HepG2 (cell line): ENCODE results near the gene EGFL8. TPM values are rescaled to one million over a fixed set of nuclear protein-coding genes. Genes with fewer than 3 reads are reported as not detected.
A peak's percentile ranks its signal among the peaks of the same experiment; 100 is the strongest.

Source experiments
- FOXP4 ChIP-seq: sonication (generic); formaldehyde crosslinking; IDR thresholded peaks from 2 replicates; pipeline ENCODE4 v1.4.0; 2020; ENCODE audit warnings: missing genetic modification reagents
- GTF3A ChIP-seq: sonication (generic); formaldehyde crosslinking; conservative IDR thresholded peaks from 2 replicates; pipeline ENCODE4 v1.4.0; 2020; ENCODE audit warnings: mild to moderate bottlenecking, missing genetic modification reagents
- GZF1 ChIP-seq: sonication (generic); formaldehyde crosslinking; IDR thresholded peaks from 2 replicates; pipeline ENCODE4 v1.5.1; 2020; ENCODE audit warnings: mild to moderate bottlenecking, missing genetic modification reagents
- HNF4A ChIP-seq: sonication (generic); formaldehyde crosslinking; IDR thresholded peaks from 2 replicates; pipeline ENCODE4 v1.4.0; 2020; ENCODE audit warnings: missing genetic modification reagents
- HOXA5 ChIP-seq: sonication (generic); formaldehyde crosslinking; IDR thresholded peaks from 2 replicates; pipeline ENCODE4 v1.4.0; 2020; ENCODE audit warnings: missing genetic modification reagents
- JUNB ChIP-seq: sonication (generic); formaldehyde crosslinking; IDR thresholded peaks from 2 replicates; pipeline ENCODE4 v1.8.0; 2022; ENCODE audit warnings: missing genetic modification reagents, mild to moderate bottlenecking, borderline replicate concordance
- MED1 ChIP-seq: sonication (generic); formaldehyde crosslinking; IDR thresholded peaks from 2 replicates; pipeline ENCODE4 v1.4.0; 2020; ENCODE audit warnings: missing genetic modification reagents
- NPAS2 ChIP-seq: sonication (generic); formaldehyde crosslinking; IDR thresholded peaks from 2 replicates; pipeline ENCODE4 v1.8.0; 2022; ENCODE audit warnings: mild to moderate bottlenecking, missing genetic modification reagents, borderline replicate concordance
- PCBP2 ChIP-seq: fragments of 200-400 bp; formaldehyde crosslinking; optimal IDR thresholded peaks from 2 replicates; pipeline ENCODE3; 2018; ENCODE audit warnings: low read length, low read depth; ENCODE audit not compliant: poor library complexity, severe bottlenecking
- PITX1 ChIP-seq: sonication (generic); formaldehyde crosslinking; IDR thresholded peaks from 2 replicates; pipeline ENCODE4 v1.5.1; 2020; ENCODE audit warnings: mild to moderate bottlenecking, missing genetic modification reagents
- POLR2AphosphoS5 ChIP-seq: IDR thresholded peaks from 2 replicates; pipeline ENCODE4 v1.6.1; 2012; ENCODE audit warnings: low read depth, low read length
- RXRA ChIP-seq: sonication (generic); formaldehyde crosslinking; IDR thresholded peaks from 2 replicates; pipeline ENCODE4 v1.5.1; 2020; ENCODE audit warnings: missing genetic modification reagents
- SNAPC2 ChIP-seq: sonication (generic); formaldehyde crosslinking; IDR thresholded peaks from 2 replicates; pipeline ENCODE4 v1.8.1; 2022; ENCODE audit warnings: mild to moderate bottlenecking, missing genetic modification reagents
- SOX6 ChIP-seq, 2 experiments: fragments of 450-650 bp in 1 of 2; sonication (generic) in 1 of 2; formaldehyde crosslinking in 1 of 2; IDR thresholded peaks; 2 replicates each; pipeline versions ENCODE4 v1.4.0 to v1.6.1; 2017 to 2020; ENCODE audit warnings: antibody characterized with exemption in 1 of 2, mild to moderate bottlenecking in 1 of 2, missing genetic modification reagents in 1 of 2
- TAF15 ChIP-seq: fragments of 200-400 bp; formaldehyde crosslinking; IDR thresholded peaks from one replicate; pipeline ENCODE4 v1.6.1; 2018; ENCODE audit warnings: mild to moderate bottlenecking, low read depth, low read length; ENCODE audit not compliant: poor library complexity, severe bottlenecking
- THYN1 ChIP-seq: sonication (generic); formaldehyde crosslinking; IDR thresholded peaks from 2 replicates; pipeline ENCODE4 v1.8.1; 2023; ENCODE audit warnings: low read depth, mild to moderate bottlenecking, moderate library complexity, missing genetic modification reagents, borderline replicate concordance
- ZBTB43 ChIP-seq: sonication (generic); formaldehyde crosslinking; conservative IDR thresholded peaks from 2 replicates; pipeline ENCODE4 v1.4.0; 2020; ENCODE audit warnings: missing genetic modification reagents
- ZFP36L1 ChIP-seq: sonication (generic); formaldehyde crosslinking; IDR thresholded peaks from 2 replicates; pipeline ENCODE4 v1.8.0; 2022; ENCODE audit warnings: mild to moderate bottlenecking, missing genetic modification reagents, moderate library complexity
- ZNF331 ChIP-seq: sonication (generic); formaldehyde crosslinking; IDR thresholded peaks from 2 replicates; pipeline ENCODE4 v1.4.0; 2020; ENCODE audit warnings: missing genetic modification reagents
- ZNF33B ChIP-seq: sonication (generic); formaldehyde crosslinking; IDR thresholded peaks from 2 replicates; pipeline ENCODE4 v1.5.1; 2020; ENCODE audit warnings: mild to moderate bottlenecking, missing genetic modification reagents
- ZNF597 ChIP-seq: sonication (generic); formaldehyde crosslinking; IDR thresholded peaks from 2 replicates; pipeline ENCODE4 v1.5.0; 2020; ENCODE audit warnings: missing genetic modification reagents
- ZNF713 ChIP-seq: sonication (generic); formaldehyde crosslinking; IDR thresholded peaks from 2 replicates; pipeline ENCODE4 v1.4.0; 2020; ENCODE audit warnings: mild to moderate bottlenecking, missing genetic modification reagents
- ZNF780A ChIP-seq: sonication (generic); formaldehyde crosslinking; IDR thresholded peaks from 2 replicates; pipeline ENCODE4 v1.8.0; 2022; ENCODE audit warnings: mild to moderate bottlenecking, missing genetic modification reagents, moderate library complexity
- polyA plus RNA-seq, 8 experiments: library from polyadenylated mRNA; depleted of rRNA in 3 of 8; stranded (reverse) in 7 of 8; unstranded in 1 of 8; fragments of >200 nt; fragmentation: Illumina TruSeq in 4 of 8; extraction: Trizol in 4 of 8; gene quantifications; 2 replicates each; pipeline versions ENCODE4 v1.2.1 to v1.2.3, GENCODE V29; 2011 to 2016; ENCODE audit warnings: low read depth in 4 of 8, missing spikeins in 1 of 8, mixed read lengths in 1 of 8; ENCODE audit not compliant: insufficient read depth in 1 of 8
- total RNA-seq, 5 experiments: library from RNA; depleted of rRNA; stranded (reverse); fragments of >200 nt; fragmentation: Illumina TruSeq; extraction: Trizol; gene quantifications; 2 replicates each; pipeline ENCODE4 v1.2.3, GENCODE V29; 2016; ENCODE audit warnings: low read depth in 1 of 5

Gene EGFL8
- total and polyA plus RNA-seq, 2 of the 13 experiments (the other 11 are each of a cell fraction or from before 2014, with no cell fraction given): 10.0 to 11.5 TPM

- no peak; the same call in 1 of the 2 replicates for TF ChIP-seq ZNF780A
- peak; percentile 61 for TF ChIP-seq POLR2AphosphoS5
- no peak for TF ChIP-seq JUNB (CRISPR knock-in tag)
- TF ChIP-seq SNAPC2: peak; percentile 71
- peak; percentile 72; the same call in 1 of the 2 replicates for TF ChIP-seq ZNF331 (CRISPR knock-in tag)
- TF ChIP-seq PCBP2: peak; percentile 12
- peak; percentile 79 for TF ChIP-seq MED1
- TF ChIP-seq GZF1: no peak
- peak; percentile 71 for TF ChIP-seq FOXP4 (CRISPR knock-in tag)
- TF ChIP-seq ZBTB43 (CRISPR knock-in tag): no peak
- 0 out of 2 replicates have a peak, but pooled peaks have one; percentile 29 for TF ChIP-seq HNF4A (CRISPR knock-in tag)
- peak; percentile 81; the same call in 1 of the 2 replicates for TF ChIP-seq ZNF33B (CRISPR knock-in tag)
- TF ChIP-seq RXRA: no peak; the same call in 1 of the 2 replicates
- no peak for TF ChIP-seq THYN1 (CRISPR knock-in tag)
- TF ChIP-seq NPAS2 (CRISPR knock-in tag): no peak
- TF ChIP-seq ZFP36L1 (CRISPR knock-in tag): peak; percentile 62; the same call in 1 of the 2 replicates
- no peak for TF ChIP-seq ZNF713
- peak; percentile 40 for TF ChIP-seq TAF15
- TF ChIP-seq PITX1 (CRISPR knock-in tag): no peak; the same call in 1 of the 2 replicates
- no peak for TF ChIP-seq GTF3A (CRISPR knock-in tag)
- no peak for TF ChIP-seq SOX6 (IDR thresholded peaks at IDR 0.05)
- TF ChIP-seq SOX6 (CRISPR knock-in tag; IDR thresholded peaks at IDR 0.05): peak; percentile 77
- TF ChIP-seq ZNF597 (CRISPR knock-in tag): peak; percentile 67; the same call in 1 of the 2 replicates
- peak; percentile 73; the same call in 1 of the 2 replicates for TF ChIP-seq HOXA5 (CRISPR knock-in tag)
Observed at GRCh38 chr6:32153564-32154513, 10.6 kb upstream of the EGFL8 start, which contains the start of gene PPT2 (continued).
